Dedifferentiated amniotic fluid mesenchymal stem cell (primary cell): Measurements from ENCODE around the gene CNKSR3.

Experiments
- DNase-seq: peaks from one replicate; pipeline ENCODE4 v3.0.0-alpha.2; 2016; ENCODE audit errors: extremely low spot score

CNKSR3 gene

DNA sequence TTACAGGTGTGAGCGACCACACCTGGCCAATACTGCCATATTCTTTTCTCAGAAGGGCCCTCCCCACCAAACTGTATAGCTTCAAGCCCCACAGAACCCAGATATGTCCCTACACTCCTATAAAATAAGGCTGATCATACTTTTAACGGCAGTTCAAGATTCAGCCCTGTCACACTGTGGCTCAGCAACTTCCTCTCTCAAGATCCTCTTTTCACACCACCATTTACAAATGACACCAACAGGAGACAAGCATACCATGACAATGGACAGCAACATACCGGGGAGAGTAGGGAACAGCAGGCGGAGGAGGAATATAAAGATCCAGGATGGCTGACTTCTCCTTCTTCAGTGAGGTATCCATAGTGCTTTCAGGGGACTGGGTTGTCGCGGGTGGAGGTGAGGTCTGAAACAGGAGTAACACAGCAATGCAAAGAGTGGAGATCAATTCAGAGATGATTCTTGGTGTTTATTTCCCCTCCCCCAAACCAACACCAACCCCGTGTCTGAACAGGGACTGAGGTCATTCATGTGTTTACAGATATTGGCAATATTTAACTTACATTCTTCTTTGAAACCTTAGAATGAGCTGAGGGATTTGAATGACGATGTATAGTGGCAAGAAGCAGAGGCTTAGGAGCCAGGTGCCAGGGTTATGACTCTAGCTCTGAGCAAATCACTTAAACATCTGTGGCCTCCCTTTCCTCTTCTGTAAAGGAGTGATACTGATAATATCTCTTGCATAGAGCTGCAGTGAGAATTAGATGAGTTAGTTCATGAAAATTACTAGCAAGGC is 96.3 kb downstream of the CNKSR3 start:
- DNase-seq = no peak

DNA sequence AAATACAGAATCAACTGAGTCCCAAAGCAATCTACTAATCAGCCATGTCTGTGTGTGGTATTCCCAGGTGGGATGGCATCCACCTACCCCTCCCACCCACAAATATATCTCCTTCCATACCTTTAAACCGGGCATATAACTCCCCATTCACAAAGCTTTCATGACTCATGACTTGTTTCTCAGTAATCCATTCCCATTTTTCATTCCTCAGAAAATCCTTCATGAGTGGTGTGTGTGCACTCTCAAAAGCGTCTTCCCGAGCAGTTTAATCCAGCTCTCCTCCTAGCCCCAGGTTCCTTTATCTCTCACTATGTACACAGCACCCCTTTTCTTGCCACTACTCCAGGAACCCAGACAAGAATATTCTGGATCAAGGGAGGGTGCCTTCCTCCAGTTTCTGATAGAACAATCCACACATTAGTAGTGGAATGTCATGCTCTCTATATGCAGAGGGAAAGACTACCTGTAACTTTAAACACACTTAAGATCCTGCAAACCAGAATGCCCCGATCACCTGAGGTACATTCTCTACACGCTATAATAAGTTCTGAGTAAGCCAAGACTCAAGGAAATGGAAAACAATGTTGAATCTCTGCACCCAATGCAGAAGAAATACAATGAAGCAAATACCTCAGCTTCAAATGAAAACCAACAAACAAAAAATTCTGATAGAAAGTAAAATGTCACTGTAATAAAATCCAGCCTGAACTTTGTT is 98.2 kb downstream of the CNKSR3 start:
- DNase-seq = no peak

DNA sequence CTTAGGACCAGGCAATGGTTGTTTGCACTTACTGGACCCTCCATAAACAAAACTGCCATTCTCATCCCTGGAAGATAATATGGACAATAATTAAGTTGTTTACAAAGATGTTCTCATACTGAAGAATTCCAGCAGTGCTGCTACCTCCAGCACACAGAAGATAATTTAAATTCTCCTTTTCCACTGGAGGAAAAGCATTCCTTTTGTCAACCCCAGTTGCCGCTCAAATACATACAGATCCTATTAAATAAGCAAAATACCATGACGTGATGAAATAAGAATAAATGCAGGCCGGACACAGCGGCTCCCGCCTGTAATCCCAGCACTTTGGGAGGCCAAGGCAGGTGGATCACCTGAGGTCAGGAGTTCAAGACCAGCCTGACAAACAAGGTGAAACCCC is 99.4 kb downstream of the CNKSR3 start:
- peak; percentile 58 for DNase-seq

DNA sequence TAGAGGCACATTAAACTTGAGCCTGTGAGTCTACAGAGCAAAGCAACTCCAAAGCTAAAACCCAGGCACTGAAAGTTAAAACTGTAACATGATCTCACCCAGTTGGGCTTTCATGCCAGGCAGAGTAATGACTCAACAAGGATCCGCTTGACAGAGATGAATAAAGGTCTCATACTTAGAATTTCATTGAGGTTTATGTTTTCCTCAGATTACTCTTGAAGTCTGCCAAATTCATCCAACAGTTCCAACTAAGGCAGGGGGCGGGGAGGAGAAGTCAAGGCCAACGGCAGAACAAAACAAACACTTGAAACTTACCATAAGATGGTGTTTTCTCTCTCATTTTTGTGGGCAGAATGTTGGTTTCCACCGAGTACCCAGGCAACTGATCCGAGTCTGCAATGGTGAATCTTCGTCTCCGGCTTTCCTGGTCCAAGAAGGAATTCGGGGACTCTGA is 99.8 kb downstream of the CNKSR3 start:
- peak; percentile 98 for DNase-seq

DNA sequence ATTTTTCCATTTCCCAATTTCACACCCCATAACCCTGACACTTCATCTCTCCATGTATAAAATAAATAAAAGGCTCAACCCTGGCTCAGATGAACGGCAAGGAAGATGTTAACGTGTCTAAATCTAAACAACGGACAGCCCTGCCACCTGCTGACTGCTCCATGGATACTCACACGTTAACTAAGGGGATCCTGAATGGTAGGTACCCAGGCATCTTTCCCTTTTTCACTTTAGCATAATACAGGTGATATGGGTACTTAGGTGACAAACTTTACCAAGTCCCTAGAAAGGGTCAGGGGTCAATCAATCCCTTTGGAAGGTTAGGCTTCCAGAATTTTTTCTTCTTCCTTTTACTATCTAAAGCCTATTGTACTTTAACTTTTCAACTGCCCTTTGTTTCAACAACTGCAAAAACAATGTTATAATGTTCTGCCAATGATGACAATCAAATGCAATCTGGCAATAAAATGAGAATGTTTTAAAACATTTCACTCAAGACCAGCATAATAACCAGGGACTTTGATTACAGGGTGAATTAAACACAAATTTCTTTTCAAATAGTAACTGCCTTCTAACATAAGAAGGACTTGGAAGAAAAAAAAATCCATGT is 101.5 kb downstream of the CNKSR3 start:
- no peak for DNase-seq

DNA sequence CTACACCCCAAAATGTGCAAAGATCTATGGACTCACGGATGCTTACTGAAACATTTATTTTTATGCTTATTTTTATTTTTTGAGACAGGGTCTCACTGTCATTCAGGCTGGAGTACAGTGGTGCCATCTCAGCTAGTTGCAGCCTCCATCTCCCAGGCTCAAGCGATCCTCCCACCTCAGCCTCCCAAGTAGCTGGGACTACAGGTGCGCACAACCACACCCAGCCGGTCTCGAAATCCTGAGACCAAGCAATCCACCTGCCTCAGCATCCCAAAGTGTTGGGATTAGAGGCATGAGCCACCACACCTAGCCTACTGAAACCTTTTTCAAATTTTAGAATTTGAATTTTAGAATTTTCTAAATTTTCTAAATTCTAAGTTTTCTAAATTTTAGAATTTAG is 103.0 kb downstream of the CNKSR3 start:
- DNase-seq = no peak

DNA sequence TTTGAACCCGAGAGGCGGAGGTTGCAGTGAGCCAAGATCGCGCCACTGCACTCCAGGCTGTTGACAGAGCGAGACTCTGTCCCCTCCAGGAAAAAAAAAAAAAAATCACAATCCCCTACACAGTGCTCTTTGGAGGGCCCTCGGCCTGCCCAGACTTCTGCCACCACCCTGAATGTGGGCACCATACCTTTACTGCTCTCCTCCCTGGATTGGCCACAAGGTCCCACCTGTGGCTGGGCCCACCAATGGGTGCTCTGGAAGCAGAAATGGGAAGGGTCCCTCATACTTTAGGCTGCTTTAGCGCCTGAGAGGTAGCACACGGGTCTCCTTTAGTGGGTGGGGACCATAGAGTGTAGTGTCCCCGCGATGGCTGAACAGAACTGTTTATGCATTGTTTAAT is 103.6 kb downstream of the CNKSR3 start:
- no peak for DNase-seq

DNA sequence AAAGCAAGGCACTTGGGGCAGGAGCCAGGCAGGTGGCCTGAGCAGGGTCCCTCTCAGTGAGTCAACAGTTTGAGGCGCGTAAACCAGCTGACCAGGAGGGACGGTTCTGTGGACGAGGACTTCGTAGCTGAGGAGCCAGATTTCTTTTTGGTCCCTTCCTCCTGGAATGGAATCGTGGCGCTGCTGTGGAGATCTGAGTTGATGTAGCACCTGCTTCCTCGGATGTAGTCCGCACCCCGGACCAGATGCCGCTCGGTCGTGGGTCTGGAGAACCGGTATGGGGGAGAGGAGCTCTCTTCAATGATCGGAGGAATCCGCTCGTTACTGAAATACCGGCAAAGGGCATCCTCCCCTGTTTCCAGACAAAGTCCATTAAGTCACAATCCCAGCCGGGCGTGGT is 104.2 kb downstream of the CNKSR3 start:
- DNase-seq = no peak

DNA sequence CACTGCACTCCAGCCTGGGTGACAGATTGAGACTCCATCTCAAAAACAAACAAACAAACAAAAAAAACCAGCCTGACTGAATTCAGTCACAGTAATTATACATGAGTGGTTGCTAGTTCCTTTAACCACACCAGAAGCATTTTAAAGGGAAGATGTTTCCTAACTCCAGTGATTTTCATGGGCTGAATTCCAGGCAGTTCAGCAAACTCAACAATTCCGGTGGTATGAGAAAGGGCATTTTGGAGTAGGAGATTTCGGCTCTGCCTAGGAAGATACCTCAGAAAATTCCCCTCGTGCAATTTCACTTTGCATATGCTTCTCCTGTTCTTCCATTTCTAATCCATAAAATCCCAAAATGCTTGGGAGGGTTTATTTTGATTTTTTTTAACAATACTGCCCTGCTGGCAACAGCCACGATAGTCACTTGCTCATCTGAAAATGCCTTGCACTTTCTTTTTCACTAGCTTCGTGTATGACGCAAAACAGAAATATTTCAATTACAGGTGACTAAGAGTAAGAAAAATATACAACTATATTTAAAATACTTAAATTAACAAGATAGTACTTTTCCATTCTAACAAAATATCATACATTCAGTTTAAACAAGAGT is 105.6 kb downstream of the CNKSR3 start:
- DNase-seq = peak; percentile 71

DNA sequence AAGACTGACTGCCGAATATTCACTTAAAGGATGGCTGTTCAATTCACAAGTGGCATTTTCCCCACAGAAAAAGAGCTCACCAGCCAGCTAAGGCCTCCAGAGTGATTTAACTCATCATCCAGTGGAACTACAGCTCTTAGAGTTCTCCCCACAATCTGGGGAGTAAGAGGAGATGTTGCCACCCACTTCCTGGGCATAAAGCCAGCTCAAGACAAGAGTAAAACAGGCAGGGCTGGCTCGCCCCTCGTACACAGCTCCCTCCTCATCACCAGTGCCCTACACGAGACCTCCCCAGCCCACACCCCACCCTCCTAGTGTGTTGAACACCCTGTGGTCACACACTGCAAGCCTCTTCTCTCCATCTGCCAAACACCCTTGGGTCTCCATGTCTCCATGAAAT is 106.7 kb downstream of the CNKSR3 start:
- peak; percentile 80 for DNase-seq

DNA sequence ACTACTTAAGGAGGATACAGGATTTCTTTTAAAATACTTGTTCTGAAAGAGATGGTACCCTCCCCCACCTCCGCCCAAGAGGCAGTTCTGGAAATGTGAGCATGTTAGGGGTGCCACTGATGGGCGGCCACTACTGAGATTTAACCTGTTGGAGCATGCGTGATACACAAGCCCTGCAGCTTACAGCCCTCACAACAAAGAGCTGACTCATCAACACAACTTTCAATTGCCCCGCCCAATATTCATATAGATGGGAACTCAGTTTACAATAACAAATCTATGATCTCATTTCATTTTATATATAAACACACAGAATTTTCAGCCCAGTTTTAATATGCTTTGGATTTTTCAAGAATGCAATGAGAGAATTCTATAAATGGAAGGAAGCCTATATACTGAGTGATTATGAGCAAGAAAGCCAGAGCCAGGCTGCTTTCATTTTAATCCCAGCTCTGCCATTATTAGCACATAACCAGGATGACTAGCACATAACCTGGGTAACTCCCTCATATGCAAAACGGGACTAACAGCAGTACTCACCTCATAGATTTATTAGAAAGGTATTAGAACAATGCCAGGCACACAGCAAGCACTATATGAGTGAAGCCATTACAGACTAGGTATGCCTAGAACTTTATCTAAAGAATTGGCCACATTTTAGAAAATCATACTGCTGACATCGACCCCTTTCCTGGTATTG is 108.3 kb downstream of the CNKSR3 start:
- DNase-seq = no peak

DNA sequence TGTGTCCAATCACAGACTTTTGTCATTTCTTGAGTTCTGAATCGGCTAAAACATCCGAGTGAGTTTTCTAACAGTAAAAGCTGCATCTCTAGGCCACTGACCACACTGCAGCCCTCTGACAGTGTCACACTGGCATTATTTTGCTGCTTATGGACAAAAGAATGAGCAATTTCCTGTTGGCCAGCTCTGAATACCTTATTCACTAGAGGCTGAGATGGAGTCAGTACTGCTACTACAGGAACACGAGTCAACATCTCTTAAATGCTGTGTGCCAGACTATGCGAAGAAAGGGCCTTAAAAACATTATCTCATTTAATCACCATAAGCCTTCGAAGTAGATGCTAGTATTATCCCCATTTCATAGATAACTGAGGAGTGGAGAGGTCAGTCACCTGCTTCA is 111.4 kb downstream of the CNKSR3 start:
- DNase-seq = no peak

DNA sequence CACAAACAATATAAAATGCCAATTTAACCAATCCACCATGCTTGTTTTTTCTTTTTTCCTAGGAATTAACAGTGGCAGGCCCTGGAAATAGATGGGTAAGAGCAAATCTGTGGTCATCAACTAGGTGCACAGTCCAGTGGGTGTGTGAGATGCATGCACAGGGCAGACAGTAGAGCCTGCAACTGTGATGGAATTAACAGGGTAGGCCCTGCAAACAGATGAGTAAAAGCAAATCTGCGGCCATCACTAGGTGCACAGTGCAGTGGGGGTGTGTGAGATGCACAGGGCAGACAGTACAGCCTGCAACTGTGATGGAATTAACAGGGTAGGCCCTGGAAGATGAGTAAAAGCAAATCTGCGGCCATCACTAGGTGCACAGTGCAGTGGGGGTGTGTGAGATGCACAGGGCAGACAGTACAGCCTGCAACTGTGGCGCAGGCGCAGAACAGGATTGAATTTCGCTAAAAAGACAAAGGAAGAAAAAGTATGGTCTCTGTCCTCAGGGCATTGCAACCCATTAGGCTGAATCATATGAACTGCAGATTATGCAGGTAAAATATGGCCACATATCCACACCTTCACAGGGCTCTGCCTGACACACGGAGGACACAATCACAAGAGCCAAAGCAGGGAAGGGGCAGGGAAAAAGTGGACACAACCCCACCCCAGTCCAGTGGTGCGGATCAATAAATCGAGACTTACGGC is 112.8 kb downstream of the CNKSR3 start:
- DNase-seq = no peak

DNA sequence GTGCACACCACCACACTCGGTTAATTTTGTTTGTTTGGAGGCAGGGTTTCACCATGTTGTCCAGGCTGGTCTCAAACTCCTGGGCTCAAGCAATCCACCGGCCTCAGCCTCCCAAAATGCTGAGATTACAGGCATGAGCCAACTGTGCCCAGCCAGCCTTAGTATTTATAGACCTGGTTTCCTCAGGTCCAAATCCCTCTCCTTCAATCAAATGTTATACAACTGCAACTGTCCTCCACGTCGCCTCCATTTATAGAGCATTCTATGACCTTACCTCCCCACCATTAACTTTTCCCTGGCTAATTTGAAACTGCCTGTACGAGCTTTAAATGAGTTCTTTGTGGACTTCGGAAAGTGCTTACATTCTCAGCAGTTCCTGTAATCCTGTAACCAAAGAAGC is 114.6 kb downstream of the CNKSR3 start:
- DNase-seq = no peak

DNA sequence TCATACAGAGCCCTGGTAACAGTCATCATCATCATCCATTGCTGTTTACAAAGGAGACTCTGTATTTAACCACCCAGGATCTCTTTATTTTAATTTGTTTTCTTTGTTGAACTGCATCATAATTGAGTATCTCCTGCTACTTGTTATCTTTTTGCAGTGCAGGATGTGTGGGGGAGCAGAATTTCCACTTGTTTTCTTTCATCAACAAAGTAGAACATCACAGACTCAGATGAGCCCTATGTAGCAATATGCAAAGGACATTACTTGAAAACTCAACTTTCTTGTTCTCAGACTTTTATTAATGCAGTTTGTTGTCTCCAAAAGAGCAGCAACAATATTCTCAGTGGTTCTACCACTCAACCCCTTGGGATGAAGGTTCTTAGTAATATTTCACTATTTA is 115.2 kb downstream of the CNKSR3 start:
- DNase-seq = no peak

DNA sequence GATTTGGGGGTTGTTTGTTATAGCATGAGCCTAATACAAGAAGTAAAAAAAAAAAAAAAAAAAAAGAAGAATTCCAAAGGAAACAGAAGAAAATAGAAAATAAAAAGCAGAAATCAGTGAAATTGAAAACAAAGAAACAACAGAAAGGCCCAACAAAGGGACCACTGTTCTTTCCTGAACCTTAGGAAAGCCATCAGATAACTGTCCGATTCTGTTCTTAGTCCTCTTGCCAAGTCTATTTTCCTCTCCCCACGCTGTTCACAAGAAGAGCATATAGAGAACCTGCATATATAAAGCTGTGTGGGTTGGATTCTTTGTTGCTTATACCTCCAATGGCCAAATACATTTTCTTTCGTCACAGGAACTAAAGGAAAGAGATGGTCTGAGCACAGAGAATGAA is 115.9 kb downstream of the CNKSR3 start:
- no peak for DNase-seq

DNA sequence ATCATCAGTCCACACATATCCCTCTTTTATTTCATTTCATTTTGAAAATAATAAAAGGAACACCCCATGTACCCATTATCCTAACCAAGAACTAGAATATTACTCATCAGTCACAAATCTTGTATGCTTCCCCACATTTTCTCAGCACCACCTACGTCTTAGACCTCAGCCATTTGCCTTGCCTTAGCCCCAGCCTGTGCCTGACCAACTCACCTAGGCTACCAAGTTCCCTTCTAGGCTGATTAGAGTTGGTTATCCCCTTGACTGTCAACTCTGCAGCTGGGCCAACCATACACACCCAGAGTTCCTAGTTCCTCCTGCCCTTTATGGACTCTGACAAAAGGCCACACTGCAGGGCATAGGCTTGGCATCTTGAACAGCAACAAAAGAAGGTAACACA is 120.5 kb downstream of the CNKSR3 start:
- no peak for DNase-seq

DNA sequence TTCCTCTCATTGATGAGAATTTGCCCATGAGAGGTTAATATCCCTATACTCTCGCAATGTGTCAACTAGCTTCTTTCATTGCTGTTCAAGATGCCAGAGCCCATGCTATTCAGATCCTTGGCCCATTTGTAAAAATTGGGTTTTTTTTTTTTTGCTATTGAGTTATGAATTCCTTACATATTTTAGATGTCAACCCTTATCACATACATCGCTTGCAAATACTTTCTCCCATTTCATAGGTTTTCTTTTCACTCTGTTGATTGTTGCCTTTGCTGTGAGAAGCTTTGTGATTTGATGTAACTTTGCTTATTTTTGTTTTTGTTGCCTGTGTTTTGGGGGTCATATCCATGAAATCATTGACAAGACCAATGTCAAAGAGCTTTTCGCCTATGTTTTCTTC is 121.7 kb downstream of the CNKSR3 start:
- DNase-seq = no peak

DNA sequence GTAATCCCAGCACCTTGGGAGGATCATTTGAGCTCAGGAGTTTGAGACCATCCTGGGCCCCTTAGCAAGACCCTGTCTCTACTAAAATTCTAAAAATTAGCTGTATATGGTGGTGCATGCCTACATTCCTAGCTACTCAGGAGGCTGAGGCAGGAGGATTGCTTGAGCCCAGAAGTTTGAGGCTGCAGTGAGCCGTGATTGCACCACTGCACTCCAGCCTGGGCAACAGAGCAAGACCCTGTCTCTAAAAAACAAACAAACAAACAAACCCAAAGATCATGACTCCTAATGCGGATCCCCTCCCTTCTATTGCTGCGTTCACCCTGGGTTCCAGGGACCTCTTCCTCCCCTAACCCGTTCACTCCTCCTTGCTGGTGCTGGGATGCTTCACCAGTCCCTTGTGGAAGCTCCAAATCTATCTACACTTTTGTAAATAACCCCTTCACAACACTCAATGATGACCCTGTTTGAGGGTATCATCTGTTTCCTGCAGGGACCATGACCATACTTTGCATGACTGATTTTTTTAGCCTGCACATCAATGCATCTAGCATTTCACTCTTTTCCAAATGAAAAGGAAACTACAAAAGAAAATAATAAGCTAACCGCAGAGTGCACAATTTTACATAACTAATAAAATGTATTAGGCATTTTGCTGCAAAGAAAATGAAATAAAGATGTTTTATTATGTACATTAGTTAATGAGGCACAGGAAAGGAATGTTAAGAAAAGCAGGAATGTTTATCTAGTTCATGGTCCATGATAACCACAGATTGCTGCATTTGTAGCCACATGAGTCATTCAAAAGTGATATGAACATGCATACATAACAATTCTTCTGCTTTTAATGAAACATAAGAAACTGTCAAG is 123.4 kb downstream of the CNKSR3 start:
- peak; percentile 86 for DNase-seq

DNA sequence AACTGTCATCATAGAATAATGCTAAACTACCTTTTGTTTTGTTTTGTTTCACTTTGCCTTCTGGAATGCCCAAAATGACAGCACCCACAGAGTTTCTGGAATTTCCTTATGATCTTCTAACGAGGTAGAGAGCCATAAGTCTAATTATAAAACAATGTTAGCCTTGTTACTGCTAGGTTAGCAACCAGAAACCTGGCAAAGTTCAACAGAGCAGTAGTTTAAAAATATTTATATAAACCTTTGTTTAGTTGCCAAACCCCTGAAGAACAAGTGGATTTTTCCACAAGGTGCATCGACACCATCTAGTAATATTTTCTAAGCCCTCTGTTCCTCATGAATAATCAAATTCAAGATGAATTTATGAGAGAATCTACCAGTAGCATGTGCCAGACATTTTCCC is 126.3 kb downstream of the CNKSR3 start:
- no peak for DNase-seq
